Esophagus muscularis mucosa (tissue), 4 donors: ENCODE results near the gene IAH1. TPM values are rescaled to one million over a fixed set of nuclear protein-coding genes. Genes with fewer than 3 reads are reported as not detected.

Experiments used
- DNase-seq: peaks from one replicate; pipeline ENCODE4 v3.0.0-alpha.2; 2017; ENCODE audit errors: extremely low spot score
- H3K27ac ChIP-seq, 4 donors: fragments of 200-600 bp; sonication (generic); replicated peaks in 1 of 4; 1 replicate in 3 of 4; 2 replicates in 1 of 4; pipeline ENCODE4 v1.5.1; 2016 to 2019; ENCODE audit warnings: mild to moderate bottlenecking in 1 of 4
- H3K27me3 ChIP-seq, 4 donors: fragments of 200-600 bp; sonication (generic); one replicate each; pipeline versions ENCODE4 v1.5.1 to v1.6.0; 2016 to 2019
- H3K36me3 ChIP-seq, 4 donors: fragments of 200-600 bp; sonication (generic); one replicate each; pipeline ENCODE4 v1.5.1; 2016 to 2019
- H3K4me1 ChIP-seq, 4 donors: fragments of 200-600 bp; sonication (generic); one replicate each; pipeline ENCODE4 v1.5.1; 2016 to 2019
- H3K4me3 ChIP-seq, 4 donors: fragments of 200-600 bp; sonication (generic); 1 replicate in 2 of 4; 2 replicates in 2 of 4; pipeline ENCODE4 v1.5.1; 2016 to 2019; ENCODE audit warnings: mild to moderate bottlenecking in 4 of 4, moderate library complexity in 1 of 4
- H3K9me3 ChIP-seq, 4 donors: fragments of 200-600 bp; sonication (generic); 1 replicate in 3 of 4; 2 replicates in 1 of 4; pipeline ENCODE4 v1.5.1; 2016 to 2019
- EP300 ChIP-seq: sonication (generic); formaldehyde crosslinking; IDR thresholded peaks from one replicate; pipeline ENCODE4 v1.6.1; 2017; ENCODE audit warnings: antibody characterized with exemption
- POLR2A ChIP-seq: fragments of 450-650 bp; IDR thresholded peaks from one replicate; pipeline ENCODE4 v1.6.1; 2017; ENCODE audit warnings: antibody characterized with exemption, moderate library complexity, mild to moderate bottlenecking, low read depth
- POLR2AphosphoS5 ChIP-seq, 2 donors: sonication (generic); formaldehyde crosslinking; IDR thresholded peaks; one replicate each; pipeline ENCODE4 v1.6.1; 2017; ENCODE audit warnings: antibody characterized with exemption in 2 of 2
- WGBS: methylation state at CpG from one replicate; pipeline ENCODE4 v1.1.5; 2018; 5-methylcytosine and 5-hydroxymethylcytosine counted together
- intact Hi-C: fragments of 100-400 bp; cut with DNase I; formaldehyde crosslinking; loops from one replicate; pipeline ENCODE4 v1.15.1; 2023
- total RNA-seq, 4 donors: library from RNA; depleted of rRNA; stranded (reverse); fragments of >200 nt; gene quantifications; one replicate each; pipeline versions ENCODE4 v1.1.0 to v1.2.1, GENCODE V29; 2016
- TF ChIP-seq, protein P1 (sequence below), 3 experiments: fragments of 200-600 bp in 2 of 3; fragments of 450-650 bp in 1 of 3; sonication (generic) in 2 of 3; IDR thresholded peaks; one replicate each; pipeline ENCODE4 v1.5.1; 2017 to 2019; ENCODE audit warnings: antibody characterized with exemption in 3 of 3, mild to moderate bottlenecking in 2 of 3, moderate library complexity in 1 of 3

Gene IAH1
- total RNA-seq, 4 donors from 2014 or later = 53.0 to 101 (median 66.8) TPM

GRCh38 chr2:9467687-9468086 is 6.7 kb upstream of the IAH1 start:
- whole genome bisulfite sequencing = 96% methylated on average over 10 of the region's 10 CpGs
- Histone ChIP-seq H3K27ac (no peak overlapping the region), H3K27me3 (no peaks in the 10 kb centered on the region), H3K4me1 (peaks cover 0 to 8% (median 5%) of the 10 kb centered on the region in 4 donors), H3K36me3 (peaks cover 5 to 38% (median 30%) of the 10 kb centered on the region in 4 donors), H3K4me3 (no peak overlapping the region), H3K9me3 (no peaks in the 10 kb centered on the region)
- intact Hi-C loops = no loop called here
- no peak for DNase-seq
- TF ChIP-seq EP300 = no peak

DNA sequence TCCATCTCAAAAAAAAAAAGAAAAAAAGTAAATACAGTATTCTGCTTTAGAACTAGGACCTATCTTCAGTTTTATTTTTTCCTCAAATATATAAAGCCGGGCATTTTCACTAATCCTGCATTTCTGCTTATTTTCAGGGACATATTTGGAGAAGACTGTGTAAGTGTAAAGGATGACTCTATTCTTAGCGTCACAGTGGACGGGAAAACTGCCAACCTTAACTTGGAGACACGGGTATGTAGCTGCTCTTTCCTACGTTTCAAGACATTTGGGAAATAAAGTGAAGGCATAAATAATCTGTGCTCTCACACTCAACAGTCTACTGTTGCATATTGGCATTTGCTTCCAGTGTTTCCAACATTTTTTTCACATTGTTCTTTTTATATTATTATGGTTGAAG is 3.1 kb upstream of the IAH1 start:
- no peak for TF ChIP-seq POLR2A
- TF ChIP-seq, protein P1, sequence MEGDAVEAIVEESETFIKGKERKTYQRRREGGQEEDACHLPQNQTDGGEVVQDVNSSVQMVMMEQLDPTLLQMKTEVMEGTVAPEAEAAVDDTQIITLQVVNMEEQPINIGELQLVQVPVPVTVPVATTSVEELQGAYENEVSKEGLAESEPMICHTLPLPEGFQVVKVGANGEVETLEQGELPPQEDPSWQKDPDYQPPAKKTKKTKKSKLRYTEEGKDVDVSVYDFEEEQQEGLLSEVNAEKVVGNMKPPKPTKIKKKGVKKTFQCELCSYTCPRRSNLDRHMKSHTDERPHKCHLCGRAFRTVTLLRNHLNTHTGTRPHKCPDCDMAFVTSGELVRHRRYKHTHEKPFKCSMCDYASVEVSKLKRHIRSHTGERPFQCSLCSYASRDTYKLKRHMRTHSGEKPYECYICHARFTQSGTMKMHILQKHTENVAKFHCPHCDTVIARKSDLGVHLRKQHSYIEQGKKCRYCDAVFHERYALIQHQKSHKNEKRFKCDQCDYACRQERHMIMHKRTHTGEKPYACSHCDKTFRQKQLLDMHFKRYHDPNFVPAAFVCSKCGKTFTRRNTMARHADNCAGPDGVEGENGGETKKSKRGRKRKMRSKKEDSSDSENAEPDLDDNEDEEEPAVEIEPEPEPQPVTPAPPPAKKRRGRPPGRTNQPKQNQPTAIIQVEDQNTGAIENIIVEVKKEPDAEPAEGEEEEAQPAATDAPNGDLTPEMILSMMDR (IDR thresholded peaks at IDR 0.05) = no peak
- no peak for TF ChIP-seq EP300
- TF ChIP-seq POLR2AphosphoS5 (IDR thresholded peaks at IDR 0.05) = no peak
- 72% methylated on average over 5 of the region's 5 CpGs for WGBS
- Histone ChIP-seq H3K27ac (peak overlapping the region in 2 of 4 donors; percentile 13 to 21), H3K36me3 (peaks cover 0 to 25% (median 20%) of the 10 kb centered on the region in 4 donors), H3K4me1 (peaks cover 15 to 23% (median 20%) of the 10 kb centered on the region in 4 donors), H3K9me3 (no peaks in the 10 kb centered on the region), H3K4me3 (no peak overlapping the region), H3K27me3 (no peaks in the 10 kb centered on the region)
- no peak for DNase-seq
- intact Hi-C loops = loop anchor here (10.0 kb wide), 2 partner anchors 46 to 164 kb away; partner anchors contain the start of genes CPSF3, ITGB1BP1 and YWHAQ

GRCh38 chr2:9472511-9472910 is 1.8 kb upstream of the IAH1 start:
- intact Hi-C loops = loop anchor here (10.0 kb wide), 2 partner anchors 48 to 162 kb away; partner anchors contain the start of genes CPSF3, ITGB1BP1 and YWHAQ
- no peaks in the 10 kb centered on the region for H3K27me3 ChIP-seq
- peaks cover 17 to 36% (median 33%) of the 10 kb centered on the region in 4 donors for H3K4me1 ChIP-seq
- H3K9me3 ChIP-seq = no peaks in the 10 kb centered on the region
- H3K27ac ChIP-seq = no peak overlapping the region
- DNase-seq = no peak
- 96% methylated on average over 9 of the region's 9 CpGs for WGBS
- no peak for TF ChIP-seq POLR2A
- TF ChIP-seq, protein P1 (IDR thresholded peaks at IDR 0.05) = no peak
- no peak for TF ChIP-seq POLR2AphosphoS5 (IDR thresholded peaks at IDR 0.05)
- no peak for TF ChIP-seq EP300
- no peak overlapping the region for H3K4me3 ChIP-seq
- H3K36me3 ChIP-seq = peaks cover 0 to 32% (median 19%) of the 10 kb centered on the region in 4 donors

DNA sequence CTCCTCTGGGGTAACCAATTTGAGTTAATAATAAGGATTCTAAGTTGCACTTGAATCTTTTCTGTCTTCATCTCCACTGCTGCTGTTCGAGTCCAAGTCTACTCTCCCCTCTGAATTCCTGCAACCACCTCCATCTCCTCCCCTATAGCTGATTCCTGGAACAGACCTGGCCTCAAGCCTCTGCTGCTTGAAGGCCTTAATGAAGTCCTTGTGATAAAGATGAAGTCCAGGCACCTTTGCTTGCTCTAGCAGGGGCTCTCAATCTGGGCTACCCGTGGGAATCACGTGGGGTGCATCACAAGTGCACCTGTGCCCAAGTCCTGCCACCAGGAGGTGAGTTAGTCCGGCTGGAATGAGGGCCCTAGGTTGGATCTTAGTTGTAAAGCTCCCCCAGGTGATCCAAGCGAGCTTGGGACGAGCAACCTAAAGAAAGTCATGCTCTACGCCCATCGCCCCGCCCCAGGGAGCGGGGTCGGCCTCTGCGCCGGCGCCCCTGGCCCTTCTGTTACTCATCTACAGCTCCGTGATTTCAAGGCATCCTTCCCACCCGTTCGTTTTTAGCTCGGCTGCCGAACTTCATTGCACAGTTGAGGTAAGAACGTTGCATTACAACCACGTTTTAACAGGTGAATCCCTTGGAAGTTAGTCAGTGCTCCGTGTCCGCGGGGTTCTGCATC is 905 bp upstream of the IAH1 start:
- Histone ChIP-seq H3K36me3 (peaks cover 0 to 24% (median 12%) of the 10 kb centered on the region in 4 donors), H3K27ac (peak overlapping the region; percentile 86 to 94 (median 91)), H3K9me3 (no peaks in the 10 kb centered on the region), H3K4me1 (peaks cover 20 to 43% (median 41%) of the 10 kb centered on the region in 4 donors), H3K27me3 (no peaks in the 10 kb centered on the region), H3K4me3 (peak overlapping the region; percentile 75 to 90 (median 84))
- intact Hi-C loops = loop anchor here (10.0 kb wide), 2 partner anchors 49 to 161 kb away; partner anchors contain the start of genes CPSF3, ITGB1BP1 and YWHAQ
- DNase-seq = no peak
- TF ChIP-seq POLR2AphosphoS5 (IDR thresholded peaks at IDR 0.05) (no peak), EP300 (no peak)
- TF ChIP-seq, protein P1 (IDR thresholded peaks at IDR 0.05) = peak in 1 of 3 experiments; percentile 12
- 52% methylated on average over 14 of the region's 24 CpGs for WGBS

DNA sequence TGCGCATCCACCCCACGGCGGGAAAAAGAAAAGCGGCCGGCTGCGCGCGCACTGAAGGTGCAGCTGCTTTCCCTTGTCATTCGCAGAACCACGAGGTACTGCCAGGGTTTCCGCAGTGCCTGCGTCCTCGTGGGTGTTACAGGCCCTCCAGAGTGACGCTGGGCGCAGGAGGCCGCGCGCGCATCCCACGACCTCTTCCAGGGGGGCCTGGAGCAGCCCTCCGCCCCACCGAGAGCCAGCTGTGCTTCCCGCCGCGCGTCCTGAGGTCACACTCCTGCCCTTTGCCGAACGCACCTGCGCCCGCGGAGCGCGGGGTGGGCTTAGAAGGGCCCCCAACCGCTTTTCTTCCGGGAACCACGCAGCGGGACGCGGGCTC is 378 bp upstream of the IAH1 start:
- no peaks in the 10 kb centered on the region for H3K9me3 ChIP-seq
- H3K4me1 ChIP-seq = peaks cover 22 to 48% (median 45%) of the 10 kb centered on the region in 4 donors
- 62% methylated on average over 6 of the region's 39 CpGs for WGBS
- H3K36me3 ChIP-seq = peaks cover 0 to 23% (median 10%) of the 10 kb centered on the region in 4 donors
- peak overlapping the region; percentile 75 to 90 (median 84) for H3K4me3 ChIP-seq
- TF ChIP-seq, protein P1 (IDR thresholded peaks at IDR 0.05) = no peak
- TF ChIP-seq EP300 = no peak
- no peak for TF ChIP-seq POLR2A
- no peak for TF ChIP-seq POLR2AphosphoS5 (IDR thresholded peaks at IDR 0.05)
- H3K27ac ChIP-seq = peak overlapping the region; percentile 86 to 94 (median 91)
- intact Hi-C loops = loop anchor here (10.0 kb wide), 2 partner anchors 49 to 161 kb away; partner anchors contain the start of genes CPSF3, ITGB1BP1 and YWHAQ
- no peaks in the 10 kb centered on the region for H3K27me3 ChIP-seq
- no peak for DNase-seq
